ENCODE measurements around the gene ZSWIM5.

The ZSWIM5 gene

DNA sequence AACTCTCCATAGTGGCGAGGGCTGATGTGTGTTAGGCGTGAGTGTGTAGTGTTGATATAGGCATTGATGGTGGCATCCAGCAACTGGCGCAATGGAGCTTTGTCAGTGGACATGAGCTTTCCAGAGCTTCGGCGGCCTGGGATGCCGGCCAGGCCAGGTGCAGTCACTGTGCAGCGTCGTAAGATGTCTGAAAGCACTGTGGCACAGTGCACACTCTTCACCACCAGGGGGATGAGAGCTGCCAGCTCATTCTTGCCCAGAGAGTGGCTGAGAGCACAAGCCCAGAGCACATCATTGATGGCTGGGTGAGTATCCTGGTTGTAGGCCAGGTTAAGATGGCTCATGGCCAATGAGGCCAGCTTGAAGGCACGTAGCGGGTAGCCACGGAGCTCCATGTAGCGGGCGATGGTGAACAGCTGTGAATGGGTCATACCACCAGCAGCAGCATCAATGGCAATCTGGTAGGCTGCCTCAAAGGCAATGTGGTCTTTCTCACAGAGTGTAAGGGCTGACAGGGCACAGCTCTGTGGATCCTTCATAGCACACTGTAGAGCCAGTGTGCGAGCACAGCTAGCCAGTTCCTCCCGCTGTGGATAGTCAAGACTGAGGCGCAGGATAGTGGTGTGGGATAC lies 187.7 kb downstream of the ZSWIM5 start:
- Histone ChIP-seq H3K27ac (no peak overlapping the region), H3K4me3 (ENCODE audit: low read depth in 1 of 2, low read length in 1 of 2) (no peak overlapping the region), H3K36me3 (peaks cover 12% of the 10 kb centered on the region), H3K27me3 (no peaks in the 10 kb centered on the region), H3K4me1 (ENCODE audit: control insufficient read depth in 1 of 2, insufficient read depth in 1 of 2, low read depth in 1 of 2, low read length in 1 of 2) (peaks cover 0 to 6% of the 10 kb centered on the region in 2 experiments), H3K9me3 (no peaks in the 10 kb centered on the region)
- TF ChIP-seq CTCF (IDR thresholded peaks at IDR 0.05) = no peak

DNA sequence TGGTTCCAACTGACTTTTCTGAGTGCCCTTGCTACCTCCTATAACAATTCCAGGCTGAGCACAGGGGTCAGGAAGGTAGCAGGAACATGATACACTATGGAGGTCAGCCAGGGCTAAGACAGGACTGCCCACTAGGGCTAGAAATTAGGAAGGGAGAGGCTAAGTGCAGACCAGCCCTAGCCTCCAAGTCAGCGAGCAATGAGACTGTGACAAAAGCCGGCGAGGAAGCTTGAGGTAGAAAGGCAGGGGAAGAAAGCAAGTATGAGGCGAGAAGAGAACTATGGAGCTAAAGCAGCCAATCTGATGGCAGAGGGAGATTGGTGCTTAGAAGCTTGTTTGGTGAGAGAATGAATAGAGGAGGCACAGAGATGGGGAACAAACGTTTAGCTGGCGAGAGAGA lies 189.6 kb downstream of the ZSWIM5 start:
- no peak overlapping the region for H3K4me3 ChIP-seq (ENCODE audit: low read depth in 1 of 2, low read length in 1 of 2)
- peaks cover 14 to 21% of the 10 kb centered on the region in 2 experiments for H3K4me1 ChIP-seq (ENCODE audit: control insufficient read depth in 1 of 2, insufficient read depth in 1 of 2, low read depth in 1 of 2, low read length in 1 of 2)
- no peak for TF ChIP-seq CTCF (IDR thresholded peaks at IDR 0.05)
- H3K27ac ChIP-seq = no peak overlapping the region
- H3K36me3 ChIP-seq = peaks cover 12% of the 10 kb centered on the region
- no peaks in the 10 kb centered on the region for H3K9me3 ChIP-seq
- no peaks in the 10 kb centered on the region for H3K27me3 ChIP-seq

DNA sequence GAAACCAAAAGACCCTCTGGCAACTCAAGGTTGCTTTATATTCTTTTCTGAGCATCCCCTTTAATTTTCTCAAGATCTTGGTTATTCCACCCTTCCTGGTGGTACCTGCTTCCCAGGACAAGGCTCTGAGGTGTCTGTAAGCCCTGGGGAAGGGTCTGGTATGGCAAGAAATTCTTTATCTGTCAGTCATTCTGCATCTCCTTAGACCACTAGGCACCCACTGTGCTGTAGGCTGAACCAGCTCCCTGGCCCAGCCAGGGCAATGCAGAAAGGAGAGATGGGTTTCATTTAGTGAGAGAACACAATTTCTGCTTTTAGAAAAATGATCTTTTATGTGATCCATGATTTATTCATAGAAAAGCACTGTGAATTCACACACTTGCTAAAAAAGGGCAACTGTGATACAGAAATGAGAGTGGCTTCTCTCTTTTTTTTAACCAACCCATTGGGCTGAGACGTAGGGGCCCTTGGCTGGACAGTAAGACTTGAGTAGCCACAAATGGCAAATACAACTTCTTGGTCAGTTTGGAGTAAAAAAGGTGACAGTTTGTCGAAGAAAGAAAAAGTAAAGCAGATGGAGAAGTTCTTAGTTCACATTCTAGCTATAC lies 190.2 kb downstream of the ZSWIM5 start:
- Histone ChIP-seq H3K4me1 (ENCODE audit: control insufficient read depth in 1 of 2, insufficient read depth in 1 of 2, low read depth in 1 of 2, low read length in 1 of 2) (peaks cover 19 to 27% of the 10 kb centered on the region in 2 experiments), H3K36me3 (peaks cover 12% of the 10 kb centered on the region), H3K27ac (no peak overlapping the region), H3K9me3 (no peaks in the 10 kb centered on the region), H3K27me3 (no peaks in the 10 kb centered on the region), H3K4me3 (ENCODE audit: low read depth in 1 of 2, low read length in 1 of 2) (no peak overlapping the region)
- TF ChIP-seq CTCF (IDR thresholded peaks at IDR 0.05) = no peak

GRCh38 chr1:45015683-45016082 lies 190.7 kb downstream of the ZSWIM5 start:
- TF ChIP-seq CTCF (IDR thresholded peaks at IDR 0.05) = no peak
- Histone ChIP-seq H3K27me3 (no peaks in the 10 kb centered on the region), H3K36me3 (peaks cover 12% of the 10 kb centered on the region), H3K4me3 (ENCODE audit: low read depth in 1 of 2, low read length in 1 of 2) (no peak overlapping the region), H3K4me1 (ENCODE audit: control insufficient read depth in 1 of 2, insufficient read depth in 1 of 2, low read depth in 1 of 2, low read length in 1 of 2) (peaks cover 22 to 30% of the 10 kb centered on the region in 2 experiments), H3K27ac (no peak overlapping the region), H3K9me3 (no peaks in the 10 kb centered on the region)

DNA sequence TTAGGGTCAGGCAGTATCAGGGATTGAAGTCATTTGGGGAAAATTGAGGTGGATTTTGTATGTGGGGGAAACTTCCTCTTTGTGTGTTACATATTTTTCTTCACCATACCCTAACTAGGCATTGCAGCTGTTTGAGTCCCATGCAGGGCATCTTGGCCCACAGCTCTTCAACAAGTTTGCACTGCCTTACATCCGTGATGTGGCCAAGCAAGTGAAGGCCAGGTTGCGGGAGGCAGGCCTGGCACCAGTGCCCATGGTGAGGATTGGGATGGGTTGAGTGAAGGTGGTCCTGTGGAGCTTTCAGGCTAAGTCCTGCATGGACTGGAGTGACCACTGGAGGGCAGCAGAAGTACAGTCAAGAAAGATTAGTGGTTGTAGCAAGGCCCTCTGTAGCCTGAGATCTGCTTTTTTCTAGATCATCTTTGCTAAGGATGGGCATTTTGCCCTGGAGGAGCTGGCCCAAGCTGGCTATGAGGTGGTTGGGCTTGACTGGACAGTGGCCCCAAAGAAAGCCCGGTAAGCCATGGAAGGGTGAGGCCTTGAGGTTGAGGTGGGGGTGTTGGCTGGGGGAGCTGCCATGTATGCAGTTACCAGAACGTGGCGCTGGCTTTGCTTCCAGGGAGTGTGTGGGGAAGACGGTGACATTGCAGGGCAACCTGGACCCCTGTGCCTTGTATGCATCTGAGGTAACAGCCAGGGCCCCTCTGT lies 191.9 kb downstream of the ZSWIM5 start:
- H3K27me3 ChIP-seq = no peaks in the 10 kb centered on the region
- peak; percentile 92 for TF ChIP-seq CTCF (IDR thresholded peaks at IDR 0.05)
- no peak overlapping the region for H3K27ac ChIP-seq
- H3K9me3 ChIP-seq = no peaks in the 10 kb centered on the region
- H3K4me1 ChIP-seq (ENCODE audit: control insufficient read depth in 1 of 2, insufficient read depth in 1 of 2, low read depth in 1 of 2, low read length in 1 of 2) = peaks cover 34 to 42% of the 10 kb centered on the region in 2 experiments
- peaks cover 16% of the 10 kb centered on the region for H3K36me3 ChIP-seq
- H3K4me3 ChIP-seq (ENCODE audit: low read depth in 1 of 2, low read length in 1 of 2) = no peak overlapping the region

Measured in neutrophil (primary cell).